SK-N-SH (cell line): ENCODE results near the gene CDH11. TPM values are rescaled to one million over a fixed set of nuclear protein-coding genes. Genes with fewer than 3 reads are reported as not detected.

Experiments
- CTCF ChIA-PET: fragments of 300-600, 350-600 bp; formaldehyde crosslinking; extraction: SDS; loops from one replicate; lab custom pipeline; 2021; lab: Yijun Ruan, JAX
- POLR2A ChIA-PET: fragments of 350-600 bp; sonication (Branson Sonifier 250); formaldehyde crosslinking; extraction: SDS; loops from one replicate; lab custom pipeline; 2020; ENCODE audit warnings: antibody characterized with exemption, inconsistent platforms; lab: Yijun Ruan, JAX
- DNase-seq: peaks from one replicate; pipeline ENCODE4 v3.0.0; 2012
- H2AFZ ChIP-seq: fragments of 200-600 bp; sonication (generic); 2 replicates; pipeline ENCODE4 v1.8.1; 2016; ENCODE audit warnings: antibody characterized with exemption, mild to moderate bottlenecking, low read depth
- H3F3A ChIP-seq: fragments of 200-600 bp; sonication (generic); replicated peaks from 2 replicates; pipeline ENCODE3; 2016; ENCODE audit warnings: antibody characterized with exemption, mild to moderate bottlenecking; ENCODE audit not compliant: insufficient read depth
- H3K27ac ChIP-seq, 2 experiments: fragments of 200-500 bp in 1 of 2; fragments of 200-600 bp in 1 of 2; sonication (Bioruptor generic) in 1 of 2; sonication (generic), shearing (Covaris generic) in 1 of 2; 2 replicates each; pipeline versions ENCODE4 v1.5.1 to v1.6.1; 2014 to 2016; ENCODE audit warnings: low read depth in 2 of 2, inconsistent platforms in 1 of 2, low read length in 1 of 2, mild to moderate bottlenecking in 1 of 2, mixed read lengths in 1 of 2
- H3K27me3 ChIP-seq: fragments of 200-600 bp; sonication (generic), shearing (Covaris generic); 2 replicates; pipeline ENCODE4 v1.6.1; 2016; ENCODE audit warnings: mixed run types; ENCODE audit not compliant: insufficient read depth
- H3K36me3 ChIP-seq, 2 experiments: fragments of 200-500 bp in 1 of 2; fragments of 200-600 bp in 1 of 2; sonication (Bioruptor generic) in 1 of 2; sonication (generic) in 1 of 2; replicated peaks in 1 of 2; 2 replicates each; pipeline versions ENCODE3 to v1.5.1; 2014 to 2016; ENCODE audit warnings: low read length in 1 of 2, mild to moderate bottlenecking in 1 of 2; ENCODE audit not compliant: insufficient read depth in 2 of 2, control insufficient read depth in 1 of 2
- H3K4me1 ChIP-seq, 2 experiments: fragments of 200-500 bp in 1 of 2; fragments of 200-600 bp in 1 of 2; sonication (Bioruptor generic) in 1 of 2; sonication (generic), shearing (Covaris generic) in 1 of 2; 2 replicates each; pipeline versions ENCODE4 v1.5.1 to v1.6.1; 2014 to 2016; ENCODE audit warnings: low read depth in 1 of 2, low read length in 1 of 2, mixed run types in 1 of 2; ENCODE audit not compliant: insufficient read depth in 2 of 2, control insufficient read depth in 1 of 2
- H3K4me2 ChIP-seq: fragments of 200-600 bp; sonication (generic), shearing (Covaris generic); 2 replicates; pipeline ENCODE4 v1.6.1; 2017; ENCODE audit warnings: mixed run types
- H3K4me3 ChIP-seq, 2 experiments: fragments of 200-500 bp in 1 of 2; fragments of 200-600 bp in 1 of 2; sonication (Bioruptor generic) in 1 of 2; sonication (generic), shearing (Covaris generic) in 1 of 2; 2 replicates each; pipeline versions ENCODE4 v1.5.1 to v1.8.1; 2014 to 2016; ENCODE audit warnings: low read depth in 2 of 2, inconsistent platforms in 1 of 2, low read length in 1 of 2, mild to moderate bottlenecking in 1 of 2, mixed read lengths in 1 of 2, moderate library complexity in 1 of 2
- H3K79me2 ChIP-seq: fragments of 200-600 bp; sonication (generic); 2 replicates; pipeline ENCODE4 v1.8.1; 2017; ENCODE audit warnings: mild to moderate bottlenecking; ENCODE audit not compliant: insufficient read depth
- H3K9ac ChIP-seq: fragments of 200-600 bp; sonication (generic); 2 replicates; pipeline ENCODE4 v1.6.1; 2017; ENCODE audit warnings: mixed run types
- H3K9me2 ChIP-seq: fragments of 200-600 bp; sonication (generic); 2 replicates; pipeline ENCODE4 v1.6.1; 2017; ENCODE audit warnings: mixed run types
- H3K9me3 ChIP-seq: fragments of 200-600 bp; sonication (generic); 2 replicates; pipeline ENCODE4 v1.6.1; 2017; ENCODE audit warnings: mixed run types, mild to moderate bottlenecking, moderate library complexity
- H4K20me1 ChIP-seq: fragments of 200-600 bp; sonication (generic); 2 replicates; pipeline ENCODE4 v1.6.1; 2017; ENCODE audit warnings: mild to moderate bottlenecking, mixed run types; ENCODE audit not compliant: insufficient read depth
- CTCF ChIP-seq: fragments of 200-600 bp; sonication (generic); IDR thresholded peaks from 2 replicates; pipeline ENCODE4 v1.6.1; 2017; ENCODE audit warnings: antibody characterized with exemption, mild to moderate bottlenecking, moderate library complexity
- MEF2A ChIP-seq: IDR thresholded peaks from 2 replicates; pipeline ENCODE4 v1.4.0; 2012; ENCODE audit warnings: low read depth, borderline replicate concordance
- RAD21 ChIP-seq: IDR thresholded peaks from 2 replicates; pipeline ENCODE4 v1.6.1; 2012; ENCODE audit warnings: mild to moderate bottlenecking, low read length
- RCOR1 ChIP-seq: fragments of 150-350 bp; IDR thresholded peaks from 2 replicates; pipeline ENCODE4 v1.6.1; 2017; ENCODE audit warnings: antibody characterized with exemption, low read length
- REST ChIP-seq: IDR thresholded peaks from 2 replicates; pipeline ENCODE4 v1.6.1; 2012; ENCODE audit warnings: mild to moderate bottlenecking, low read depth, low read length, moderate library complexity
- RFX5 ChIP-seq: IDR thresholded peaks from 2 replicates; pipeline ENCODE4 v1.6.1; 2012; ENCODE audit warnings: mild to moderate bottlenecking, improper control_type of control experiment, low read length
- TCF12 ChIP-seq: IDR thresholded peaks from 2 replicates; pipeline ENCODE4 v1.4.0; 2012
- TEAD4 ChIP-seq: IDR thresholded peaks from 2 replicates; pipeline ENCODE4 v1.4.0; 2012; ENCODE audit warnings: mild to moderate bottlenecking, borderline replicate concordance; ENCODE audit not compliant: insufficient read depth
- USF1 ChIP-seq: IDR thresholded peaks from 2 replicates; pipeline ENCODE4 v1.4.0; 2012; ENCODE audit warnings: low read depth, borderline replicate concordance
- WGBS: methylation state at CpG from one replicate; pipeline ENCODE4 v1.1.6; 2017; ENCODE audit warnings: low lambda C conversion rate; 5-methylcytosine and 5-hydroxymethylcytosine counted together
- polyA plus RNA-seq, 3 experiments: library from polyadenylated mRNA; depleted of rRNA; stranded (reverse); fragments of >200 nt; gene quantifications; 2 replicates each; pipeline ENCODE4 v1.2.3, GENCODE V29; 2012

The CDH11 gene
- polyA plus RNA-seq, 1 of the 3 experiments (the other 2 are of a cell fraction), result 269 TPM

GRCh38 chr16:64900517-64900916 is 221.3 kb downstream of the CDH11 start (continued):
- no peak for TF ChIP-seq REST
- no peak for TF ChIP-seq RAD21
- TF ChIP-seq CTCF, result no peak
- TF ChIP-seq TEAD4, result no peak
- TF ChIP-seq RFX5, result no peak
- no peak for TF ChIP-seq USF1

GRCh38 chr16:64900019-64900418 is 221.8 kb downstream of the CDH11 start:
- WGBS, result 21% methylated on average over 2 of the region's 2 CpGs
- Histone ChIP-seq H3K9me3 (no peaks in the 10 kb centered on the region), H3K27me3 (no peaks in the 10 kb centered on the region), H3K79me2 (no peaks in the 10 kb centered on the region), H4K20me1 (no peaks in the 10 kb centered on the region), H3K27ac (peak overlapping the region; percentile 39 to 60; a peak in 2 of 4 replicates), H3K36me3 (no peaks in the 10 kb centered on the region), H3K4me2 (no peak overlapping the region), H3K9me2 (no peaks in the 10 kb centered on the region), H3F3A (no peaks in the 10 kb centered on the region), H3K4me3 (no peak overlapping the region), H3K9ac (no peak overlapping the region), H3K4me1 (peaks cover 0 to 6% of the 10 kb centered on the region in 2 experiments; a peak in 2 of 4 replicates), H2AFZ (no peak overlapping the region)
- TF ChIP-seq MEF2A (no peak), TEAD4 (no peak), RCOR1 (no peak), TCF12 (peak; percentile 57)
- peak; percentile 4 for DNase-seq
- CTCF ChIA-PET, result interaction anchor here (1.0 kb wide), 1 partner anchor 11 kb away, joined by 3 read pairs; no protein-coding TSS in a partner anchor
- POLR2A ChIA-PET, result no interaction called here
